ENCODE measurements around the gene KRTAP4-3. TPM values are rescaled to one million over a fixed set of nuclear protein-coding genes. Genes with fewer than 3 reads are reported as not detected.

The KRTAP4-3 gene
- total and polyA plus RNA-seq, 2 of the 8 experiments (the other 6 are each of a cell fraction or from before 2014, with no cell fraction given), result not detected

DNA sequence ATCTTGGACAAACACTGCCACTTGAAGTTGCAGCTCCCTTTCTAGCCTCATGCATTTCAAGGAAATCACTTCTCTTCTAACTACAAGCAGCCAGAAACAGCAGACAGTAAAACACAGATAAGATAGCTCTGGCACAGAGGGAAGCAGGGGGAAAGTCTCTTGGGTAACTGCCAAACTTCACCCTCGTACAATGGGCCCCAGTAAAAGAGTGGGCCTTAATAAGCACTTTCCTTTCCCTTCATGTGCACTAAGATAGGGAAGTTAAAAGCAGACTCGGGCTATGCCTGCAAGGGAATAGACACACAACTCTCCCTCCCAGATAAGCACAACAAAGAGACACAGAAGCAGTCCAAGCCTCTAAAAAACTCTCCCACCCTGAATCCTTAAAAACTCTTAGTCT, 14.2 kb downstream of the KRTAP4-3 start:
- WGBS, 2 experiments (ENCODE audit: extremely low coverage in 1 of 2, insufficient coverage in 1 of 2, insufficient read length in 1 of 2, insufficient replicate concordance in 2 of 2, low coverage in 1 of 2, low lambda C conversion rate in 2 of 2, missing lambda C conversion rate in 1 of 2), result 98% methylated on average over 2 of the region's 2 CpGs; no CpG with 5 or more reads in 1 of the 2 experiments
- Histone ChIP-seq H3K79me2 (ENCODE audit: control insufficient read depth in 1 of 2, insufficient read depth in 2 of 2, low read length in 2 of 2) (no peaks in the 10 kb centered on the region), H2AFZ (ENCODE audit: low read length) (no peak overlapping the region), H2BK15ac (ENCODE audit: low read length) (no peak overlapping the region), H2BK12ac (ENCODE audit: low read depth, low read length) (no peak overlapping the region), H3K23me2 (ENCODE audit: low read depth, low read length) (no peaks in the 10 kb centered on the region; the same call in 1 of the 2 replicates), H3K27ac (ENCODE audit: low read depth, low read length) (no peak overlapping the region), H2BK120ac (replicated peaks; ENCODE audit: low read depth, low read length) (no peak overlapping the region), H3K9me3 (ENCODE audit: insufficient read depth in 2 of 2, low read depth in 1 of 2, low read length in 1 of 2) (no peaks in the 10 kb centered on the region), H4K20me1 (replicated peaks in 1 of 2; ENCODE audit: control insufficient read depth in 1 of 2, insufficient read depth in 2 of 2, low read length in 2 of 2) (no peaks in the 10 kb centered on the region), H3K27me3 (replicated peaks in 1 of 4; ENCODE audit: control insufficient read depth in 3 of 4, extremely low read depth in 1 of 4, insufficient read depth in 3 of 4, low read length in 3 of 4) (no peaks in the 10 kb centered on the region), H3K56ac (replicated peaks; ENCODE audit: insufficient read length, low read depth, low read length) (no peak overlapping the region), H4K91ac (replicated peaks; ENCODE audit: insufficient read length, low read length) (no peak overlapping the region), H4K8ac (ENCODE audit: extremely low read depth, insufficient read depth, low read length) (no peak overlapping the region), H3K79me1 (ENCODE audit: low read depth, low read length) (no peaks in the 10 kb centered on the region), H3K36me3 (ENCODE audit: control insufficient read depth in 2 of 4, insufficient read depth in 4 of 4, low read length in 3 of 4) (no peaks in the 10 kb centered on the region), H3K14ac (ENCODE audit: insufficient read length) (no peak overlapping the region), H3K18ac (ENCODE audit: extremely low read depth, low read length) (no peak overlapping the region), H3K4me3 (ENCODE audit: extremely low read depth in 1 of 4, insufficient read depth in 2 of 4, low read depth in 3 of 4, low read length in 4 of 4) (no peak overlapping the region), H2AK5ac (ENCODE audit: low read depth, low read length) (no peak overlapping the region), H3K4me1 (replicated peaks in 1 of 4; ENCODE audit: control insufficient read depth in 3 of 4, insufficient read depth in 4 of 4, low read length in 3 of 4) (no peaks in the 10 kb centered on the region), H3K9ac (replicated peaks in 1 of 4; ENCODE audit: extremely low read depth in 1 of 4, low read depth in 3 of 4, low read length in 3 of 4) (no peak overlapping the region), H2BK5ac (ENCODE audit: low read depth, low read length) (no peak overlapping the region), H2BK20ac (ENCODE audit: low read length) (no peak overlapping the region), H3K4me2 (ENCODE audit: insufficient read depth in 1 of 2, low read depth in 2 of 2, low read length in 2 of 2) (no peak overlapping the region), H3K23ac (ENCODE audit: insufficient read length) (no peak overlapping the region), H3K4ac (replicated peaks; ENCODE audit: insufficient read length, low read depth, low read length) (no peak overlapping the region), H4K5ac (ENCODE audit: insufficient read length, low read depth, low read length) (no peak overlapping the region)
- FAIRE-seq (no peak), DNase-seq (ENCODE audit: low read depth in 1 of 2, low spot score in 2 of 2) (no peak)
- TF ChIP-seq MAX (IDR thresholded peaks at IDR 0.05) (no peak), ASH2L (IDR thresholded peaks at IDR 0.05; ENCODE audit: low read length) (no peak)
- ChIA-PET CTCF (ENCODE audit: partially characterized antibody) (no interaction called here), POLR2A (ENCODE audit: partially characterized antibody) (no interaction called here)

Data from H1 (cell line).